Loucy (cell line): ENCODE data around the gene CST9L.

Experiments
- EZH2phosphoT487 ChIP-seq: fragments of 200-600 bp; IDR thresholded peaks from 2 replicates; pipeline ENCODE4 v1.6.1; 2018; ENCODE audit warnings: antibody characterized with exemption, mild to moderate bottlenecking, moderate library complexity, borderline replicate concordance
- TF ChIP-seq, protein P1 (sequence below): fragments of 200-600 bp; sonication (generic); conservative IDR thresholded peaks from 2 replicates; pipeline ENCODE4 v1.5.1; 2014; ENCODE audit warnings: mild to moderate bottlenecking, antibody characterized with exemption, low read length

DNA sequence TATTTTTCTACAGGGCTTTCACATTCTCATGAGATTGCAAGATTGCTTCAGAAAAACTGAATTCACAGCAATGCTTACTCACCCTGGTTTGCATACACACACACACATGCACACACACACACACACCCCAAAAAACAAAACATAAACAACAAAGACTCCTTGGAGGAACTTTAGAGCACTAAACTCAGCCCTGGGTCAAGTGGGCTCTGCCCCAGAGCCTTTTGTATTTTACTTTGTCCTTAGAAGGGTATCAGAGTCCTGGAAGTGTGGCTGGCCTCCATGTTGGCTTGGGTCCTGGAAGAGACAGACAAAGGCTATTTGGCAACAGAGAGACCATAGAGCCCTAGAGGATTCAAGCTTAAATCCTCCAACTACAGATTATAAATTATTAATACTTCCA is 45.4 kb upstream of the CST9L start:
- TF ChIP-seq, protein P1, sequence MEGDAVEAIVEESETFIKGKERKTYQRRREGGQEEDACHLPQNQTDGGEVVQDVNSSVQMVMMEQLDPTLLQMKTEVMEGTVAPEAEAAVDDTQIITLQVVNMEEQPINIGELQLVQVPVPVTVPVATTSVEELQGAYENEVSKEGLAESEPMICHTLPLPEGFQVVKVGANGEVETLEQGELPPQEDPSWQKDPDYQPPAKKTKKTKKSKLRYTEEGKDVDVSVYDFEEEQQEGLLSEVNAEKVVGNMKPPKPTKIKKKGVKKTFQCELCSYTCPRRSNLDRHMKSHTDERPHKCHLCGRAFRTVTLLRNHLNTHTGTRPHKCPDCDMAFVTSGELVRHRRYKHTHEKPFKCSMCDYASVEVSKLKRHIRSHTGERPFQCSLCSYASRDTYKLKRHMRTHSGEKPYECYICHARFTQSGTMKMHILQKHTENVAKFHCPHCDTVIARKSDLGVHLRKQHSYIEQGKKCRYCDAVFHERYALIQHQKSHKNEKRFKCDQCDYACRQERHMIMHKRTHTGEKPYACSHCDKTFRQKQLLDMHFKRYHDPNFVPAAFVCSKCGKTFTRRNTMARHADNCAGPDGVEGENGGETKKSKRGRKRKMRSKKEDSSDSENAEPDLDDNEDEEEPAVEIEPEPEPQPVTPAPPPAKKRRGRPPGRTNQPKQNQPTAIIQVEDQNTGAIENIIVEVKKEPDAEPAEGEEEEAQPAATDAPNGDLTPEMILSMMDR = no peak
- TF ChIP-seq EZH2phosphoT487 = no peak
